ENCODE results near the gene SCAND1. TPM values are rescaled to one million over a fixed set of nuclear protein-coding genes. Genes with fewer than 3 reads are reported as not detected.

Gene SCAND1
- total and polyA plus RNA-seq, 9 of the 15 experiments (the other 6 are each of a cell fraction or from before 2014, with no cell fraction given): 0.08 to 94.0 (median 5.8) TPM

- TF ChIP-seq ZSCAN29 (IDR thresholded peaks at IDR 0.05) (no peak), PPARD (CRISPR knock-in tag; IDR thresholded peaks at IDR 0.05) (no peak), POLR2B (IDR thresholded peaks at IDR 0.05; ENCODE audit: low read depth, partially characterized antibody) (no peak), EP300 (IDR thresholded peaks at IDR 0.05; ENCODE audit: low read length) (0 out of 2 replicates have a peak, but pooled peaks have one; percentile 21), ZFP91 (CRISPR knock-in tag; IDR thresholded peaks at IDR 0.05) (no peak), ATF4 (CRISPR knock-in tag; IDR thresholded peaks at IDR 0.05) (no peak), ZNF253 (CRISPR knock-in tag; conservative IDR thresholded peaks at IDR 0.05) (no peak), SRF (CRISPR knock-in tag; IDR thresholded peaks at IDR 0.05) (no peak), SLC30A9 (CRISPR knock-in tag; IDR thresholded peaks at IDR 0.05) (no peak), ELF4 (CRISPR knock-in tag; IDR thresholded peaks at IDR 0.05) (peak; percentile 38; the same call in 1 of the 2 replicates), RAD51 (IDR thresholded peaks at IDR 0.05; ENCODE audit: borderline replicate concordance, low read depth) (peak; percentile 68), ZNF3 (CRISPR knock-in tag; IDR thresholded peaks at IDR 0.05) (no peak), REST (IDR thresholded peaks at IDR 0.05; ENCODE audit: borderline replicate concordance) (peak; percentile 95), REST (CRISPR knock-in tag; IDR thresholded peaks at IDR 0.05; ENCODE audit: low read depth) (no peak), ZNF124 (CRISPR knock-in tag; IDR thresholded peaks at IDR 0.05) (no peak), JUND (IDR thresholded peaks at IDR 0.05; ENCODE audit: borderline replicate concordance, low read depth, low read length) (peak; percentile 51; the same call in 1 of the 2 replicates), JUND (tag; IDR thresholded peaks at IDR 0.05; ENCODE audit: borderline replicate concordance, low read depth, low read length) (no peak), RBM14 (IDR thresholded peaks at IDR 0.05; ENCODE audit: borderline replicate concordance, insufficient read depth, low read depth, low read length) (no peak), PTBP1 (IDR thresholded peaks at IDR 0.05; ENCODE audit: low read depth, low read length) (no peak), BCOR (IDR thresholded peaks at IDR 0.05) (no peak), ZNF239 (CRISPR knock-in tag; IDR thresholded peaks at IDR 0.05) (no peak)
These were observed 40.7 kb upstream of the SCAND1 start (continued) for GRCh38 chr20:35994994-35995453.

Data from K562 (cell line).